ENCODE results near the gene RASGRP2. TPM values are rescaled to one million over a fixed set of nuclear protein-coding genes. Genes with fewer than 3 reads are reported as not detected.

The RASGRP2 gene
- total and polyA plus RNA-seq, 2 of the 8 experiments (the other 6 are each of a cell fraction or from before 2014, with no cell fraction given), result 40.6 to 45.7 TPM

- TF ChIP-seq CEBPB (IDR thresholded peaks at IDR 0.05; ENCODE audit: low read depth, low read length) (no peak), CHD2 (IDR thresholded peaks at IDR 0.05; ENCODE audit: low read length) (no peak), SP2 (IDR thresholded peaks at IDR 0.05; ENCODE audit: low read length) (no peak), KDM1A (IDR thresholded peaks at IDR 0.05; ENCODE audit: borderline replicate concordance, low read length) (no peak), POU5F1 (IDR thresholded peaks at IDR 0.05; ENCODE audit: low read depth, low read length) (no peak), SIN3A (conservative IDR thresholded peaks at IDR 0.05 in 1 of 2, IDR thresholded peaks at IDR 0.05 in 1 of 2; ENCODE audit: low read depth in 1 of 2, low read length in 2 of 2) (0 out of 4 replicates have a peak, but pooled peaks of 1 of the 2 experiments have one; percentile 12), SP4 (IDR thresholded peaks at IDR 0.05; ENCODE audit: low read length) (no peak), ZNF274 (IDR thresholded peaks at IDR 0.05; ENCODE audit: borderline replicate concordance, extremely low read depth, low read length) (no peak)
Observed at GRCh38 chr11:64742087-64742888, 1.7 kb downstream of the RASGRP2 start (continued).
